Measurements from ENCODE around the gene BAAT.
A peak's percentile ranks its signal among the peaks of the same experiment; 100 is the strongest.

Gene BAAT

GRCh38 chr9:101398068-101398929, 13.5 kb upstream of the BAAT start, which contains the start of the genes MRPL50 and ZNF189:
MRPL50 (minus strand) TSS chr9:101398618; CDS start chr9:101398592, 26 bp downstream.
ZNF189 (plus strand) TSS chr9:101398851; CDS start chr9:101399157, 306 bp downstream.
- DNase-seq: peak; percentile 72 to 99 (median 96)

- DNase-seq: no peak
Observed at GRCh38 chr9:101397746-101398067, 12.9 kb upstream of the BAAT start.

- no peak for DNase-seq
Observed at GRCh38 chr9:101394687-101395086, 9.9 kb upstream of the BAAT start.

GRCh38 chr9:101393135-101393534, 8.3 kb upstream of the BAAT start:
- DNase-seq: no peak

GRCh38 chr9:101388507-101388993, 3.7 kb upstream of the BAAT start:
- no peak for DNase-seq

GRCh38 chr9:101387871-101388506, 3.2 kb upstream of the BAAT start:
- peak in 1 of 14 donors; percentile 20 for DNase-seq

- DNase-seq: no peak
Observed at GRCh38 chr9:101383361-101383760, 1.4 kb downstream of the BAAT start.

- no peak for DNase-seq
Observed at GRCh38 chr9:101381833-101382342, 2.9 kb downstream of the BAAT start.

- no peak for DNase-seq
Observed at GRCh38 chr9:101381118-101381517, 3.7 kb downstream of the BAAT start.

- DNase-seq: no peak
Observed at GRCh38 chr9:101380295-101380694, 4.5 kb downstream of the BAAT start.

GRCh38 chr9:101376111-101376848, 8.5 kb downstream of the BAAT start:
- no peak for DNase-seq

- no peak for DNase-seq
Observed at GRCh38 chr9:101375546-101375945, 9.3 kb downstream of the BAAT start.

- no peak for DNase-seq
Observed at GRCh38 chr9:101372327-101373118, 12.3 kb downstream of the BAAT start.

GRCh38 chr9:101371813-101372212, 13.0 kb downstream of the BAAT start:
- DNase-seq: no peak

GRCh38 chr9:101369884-101370531, 14.8 kb downstream of the BAAT start:
- no peak for DNase-seq

- no peak for DNase-seq
Observed at GRCh38 chr9:101369286-101369685, 15.5 kb downstream of the BAAT start.

- no peak for DNase-seq
Observed at GRCh38 chr9:101367323-101367722, 17.5 kb downstream of the BAAT start.

- DNase-seq: no peak
Observed at GRCh38 chr9:101366038-101366756, 18.6 kb downstream of the BAAT start.

- DNase-seq: no peak
Observed at GRCh38 chr9:101365181-101365580, 19.6 kb downstream of the BAAT start.

GRCh38 chr9:101362450-101362849, 22.4 kb downstream of the BAAT start:
- no peak for DNase-seq

GRCh38 chr9:101360647-101361046, 24.2 kb downstream of the BAAT start:
- no peak for DNase-seq

All from C1 segment of cervical spinal cord (tissue), 14 donors.